Hindlimb muscle (tissue), 1 donor: ENCODE data around the gene NNMT. TPM values are rescaled to one million over a fixed set of nuclear protein-coding genes. Genes with fewer than 3 reads are reported as not detected.

Experiments
- DNase-seq: peaks from one replicate; pipeline ENCODE4 v3.0.0-alpha.2; 2013
- polyA plus RNA-seq: library from polyadenylated mRNA; unstranded; fragments of 120-200 nt; gene quantifications from one replicate; pipeline ENCODE4 v1.2.1, GENCODE V29; 2013; ENCODE audit not compliant: insufficient read length

Gene NNMT
- polyA plus RNA-seq, 1 donor = 78.2 TPM

GRCh38 chr11:114350022-114350421, 53.8 kb downstream of the NNMT start:
- no peak for DNase-seq

GRCh38 chr11:114353443-114353842, 57.2 kb downstream of the NNMT start:
- no peak for DNase-seq

GRCh38 chr11:114354076-114354475, 57.9 kb downstream of the NNMT start:
- no peak for DNase-seq

GRCh38 chr11:114358716-114359115, 62.5 kb downstream of the NNMT start:
- no peak for DNase-seq

- DNase-seq = no peak
Measured at GRCh38 chr11:114359342-114359741, 63.1 kb downstream of the NNMT start.

- DNase-seq = no peak
Measured at GRCh38 chr11:114362326-114362725, 66.1 kb downstream of the NNMT start.

GRCh38 chr11:114362958-114363357, 66.8 kb downstream of the NNMT start:
- no peak for DNase-seq

Other genes with a start within 250 kb of the NNMT start
- 5.5 TPM for gene ZBTB16, start 236.7 kb upstream of the NNMT start, polyA plus RNA-seq
- gene C11orf71, start 104.1 kb downstream of the NNMT start, polyA plus RNA-seq = 9.5 TPM
- 20.9 TPM for gene RBM7, start 104.3 kb downstream of the NNMT start, polyA plus RNA-seq
- 45.1 TPM for gene REXO2, start 143.1 kb downstream of the NNMT start, polyA plus RNA-seq